NCI-H187 treated with DMSO at 0.1 percent for 48 hours (cell line): ENCODE results near the gene PTX4.

ENCODE experiments used
- DNase-seq: peaks from one replicate; lab custom pipeline; 2025; lab: John Stamatoyannopoulos, UW

Gene PTX4

GRCh38 chr16:1523581-1524245 is 35.0 kb upstream of the PTX4 start:
- DNase-seq, result no peak

GRCh38 chr16:1520461-1520860 is 31.7 kb upstream of the PTX4 start:
- DNase-seq, result no peak

DNA sequence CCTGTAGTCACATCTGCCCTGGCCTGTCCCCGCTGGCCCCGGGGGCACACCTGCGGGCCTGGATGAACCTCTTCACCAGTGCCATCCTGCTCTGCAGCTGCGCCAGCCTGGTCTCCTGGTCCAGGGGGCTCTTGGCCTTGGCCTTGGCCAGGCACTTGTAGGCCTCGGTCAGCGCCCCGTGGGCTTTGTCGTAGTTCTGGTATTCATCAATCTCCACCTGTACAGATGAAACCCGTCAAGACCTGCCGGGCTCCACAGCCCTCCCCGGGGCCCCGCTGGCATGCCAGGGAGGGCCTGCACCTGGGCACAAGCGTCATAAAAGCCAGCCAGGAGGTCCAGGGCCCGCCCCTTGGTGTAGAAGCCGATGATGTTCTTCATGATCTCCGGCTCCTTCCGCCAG is 31.1 kb upstream of the PTX4 start:
- DNase-seq, result no peak

GRCh38 chr16:1518626-1519135 is 29.9 kb upstream of the PTX4 start:
- DNase-seq, result no peak

DNA sequence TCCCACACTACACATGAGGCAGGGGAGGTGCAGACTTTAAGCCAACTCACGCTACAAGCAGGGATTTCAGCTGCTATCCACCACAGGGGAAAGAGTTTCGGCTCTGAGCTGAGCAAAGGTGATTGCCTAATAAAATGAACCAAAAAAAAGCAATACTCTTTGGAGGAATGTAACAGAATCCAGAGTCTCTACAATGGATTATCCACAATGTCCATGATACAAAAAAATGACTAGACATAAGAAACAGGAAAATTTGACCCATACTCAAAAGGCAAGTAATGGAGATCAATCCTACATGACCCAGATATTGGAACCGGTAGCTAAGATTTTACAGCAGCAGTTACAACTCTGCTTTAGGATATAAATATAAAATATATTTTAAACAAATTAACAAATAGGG is 25.8 kb upstream of the PTX4 start:
- DNase-seq, result no peak

DNA sequence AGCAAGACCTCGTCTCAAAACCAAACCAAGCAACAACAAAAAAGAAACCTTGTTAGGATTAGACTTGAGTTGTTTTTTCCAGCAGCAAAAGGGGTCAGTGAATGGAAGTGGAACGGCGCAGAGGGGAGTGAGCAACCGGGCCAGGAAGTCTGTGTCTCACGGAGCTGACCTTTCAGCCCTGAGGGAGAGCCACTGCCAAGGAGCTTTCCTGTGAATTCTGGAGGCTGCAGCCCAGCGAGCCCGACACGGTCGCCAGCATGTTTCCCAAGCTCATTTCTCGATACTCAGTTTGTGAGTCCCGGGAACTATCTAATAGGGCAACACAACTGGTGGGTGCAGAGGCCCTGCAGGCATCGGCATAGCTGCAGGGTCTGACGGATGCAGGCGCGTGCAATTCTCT is 24.0 kb upstream of the PTX4 start:
- DNase-seq, result no peak

- no peak for DNase-seq
These were observed 23.2 kb upstream of the PTX4 start for GRCh38 chr16:1511662-1512569.

- no peak for DNase-seq
These were observed 22.2 kb upstream of the PTX4 start for GRCh38 chr16:1510941-1511351.

GRCh38 chr16:1510272-1510671 is 21.5 kb upstream of the PTX4 start:
- no peak for DNase-seq

DNA sequence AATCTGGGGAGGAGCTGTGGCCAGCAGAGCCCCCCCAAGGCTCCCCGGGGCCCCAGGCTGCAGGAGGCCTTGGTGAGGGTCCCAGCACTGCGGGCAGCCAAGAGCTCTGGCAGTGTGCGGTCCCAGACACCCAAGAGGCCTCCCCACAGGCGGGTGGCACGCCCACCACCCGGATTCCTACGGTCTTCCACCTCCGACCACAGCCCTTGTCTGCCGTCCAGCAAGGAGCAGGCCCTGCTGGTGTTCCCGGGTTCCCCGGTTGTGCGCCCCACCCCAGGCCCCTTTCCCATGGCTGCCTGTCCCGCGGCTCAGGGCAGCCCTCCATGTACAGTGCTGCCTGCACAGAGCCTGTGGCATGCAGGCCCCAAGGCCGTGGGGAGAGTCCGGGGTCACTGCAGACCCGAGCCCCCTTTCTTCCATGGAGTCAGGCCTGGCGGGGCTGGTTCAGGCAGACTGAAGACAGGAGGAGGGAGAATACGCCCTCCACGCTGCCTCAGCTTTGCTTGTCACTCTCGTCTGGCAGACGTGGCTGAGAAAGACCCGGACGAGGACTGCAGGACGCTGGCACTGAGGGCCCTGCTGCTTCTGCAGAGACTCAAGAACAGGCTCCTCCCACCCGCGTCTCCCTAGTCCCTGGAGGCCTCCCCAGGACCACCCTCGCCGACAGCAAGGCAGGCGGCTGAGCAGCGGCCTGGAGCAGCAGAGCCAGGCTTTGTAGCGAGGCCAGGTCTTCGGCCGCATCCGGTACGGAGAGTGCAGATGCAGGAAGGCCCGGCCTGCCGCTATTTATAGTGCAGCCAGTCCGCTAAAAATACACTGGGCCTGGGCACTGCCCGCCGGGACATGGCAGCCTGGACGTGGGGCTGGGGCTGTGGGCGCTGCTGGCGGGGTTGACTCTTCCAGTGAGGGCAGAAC is 20.8 kb upstream of the PTX4 start:
- DNase-seq, result no peak

DNA sequence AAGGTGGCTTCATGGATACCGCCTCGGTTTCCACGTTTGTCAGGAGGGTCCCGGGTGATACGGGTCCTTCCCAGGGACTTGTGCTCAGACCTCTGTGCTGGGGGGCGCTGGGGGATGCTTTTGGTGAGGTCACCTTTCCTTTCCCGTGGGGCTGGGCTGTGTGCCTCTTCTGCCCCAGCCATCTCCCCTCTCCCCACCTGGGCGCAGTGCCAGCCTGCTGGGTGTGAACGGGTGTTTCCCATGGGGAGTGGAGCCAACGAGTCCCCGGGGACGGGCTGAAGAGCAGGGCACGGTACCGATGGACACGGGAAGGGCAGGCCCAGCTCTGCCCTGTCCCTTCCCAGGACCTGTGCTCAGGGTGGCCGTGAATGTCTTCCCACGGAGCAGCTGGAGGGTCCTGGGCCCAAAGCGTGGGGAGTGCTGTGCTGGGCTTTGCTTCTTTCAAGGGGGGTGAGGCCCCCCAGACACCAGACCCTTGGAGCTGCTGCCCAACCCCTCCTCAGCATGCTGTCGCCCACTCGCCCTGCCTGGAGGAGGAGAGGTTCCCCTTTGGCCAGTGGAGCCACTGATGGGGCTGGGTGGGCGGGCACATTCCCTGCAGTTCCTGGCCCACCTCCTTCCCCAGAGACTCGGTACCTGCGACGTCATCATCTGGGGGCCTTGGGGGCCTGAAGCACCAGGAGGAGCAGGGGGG is 19.9 kb upstream of the PTX4 start:
- no peak for DNase-seq

DNA sequence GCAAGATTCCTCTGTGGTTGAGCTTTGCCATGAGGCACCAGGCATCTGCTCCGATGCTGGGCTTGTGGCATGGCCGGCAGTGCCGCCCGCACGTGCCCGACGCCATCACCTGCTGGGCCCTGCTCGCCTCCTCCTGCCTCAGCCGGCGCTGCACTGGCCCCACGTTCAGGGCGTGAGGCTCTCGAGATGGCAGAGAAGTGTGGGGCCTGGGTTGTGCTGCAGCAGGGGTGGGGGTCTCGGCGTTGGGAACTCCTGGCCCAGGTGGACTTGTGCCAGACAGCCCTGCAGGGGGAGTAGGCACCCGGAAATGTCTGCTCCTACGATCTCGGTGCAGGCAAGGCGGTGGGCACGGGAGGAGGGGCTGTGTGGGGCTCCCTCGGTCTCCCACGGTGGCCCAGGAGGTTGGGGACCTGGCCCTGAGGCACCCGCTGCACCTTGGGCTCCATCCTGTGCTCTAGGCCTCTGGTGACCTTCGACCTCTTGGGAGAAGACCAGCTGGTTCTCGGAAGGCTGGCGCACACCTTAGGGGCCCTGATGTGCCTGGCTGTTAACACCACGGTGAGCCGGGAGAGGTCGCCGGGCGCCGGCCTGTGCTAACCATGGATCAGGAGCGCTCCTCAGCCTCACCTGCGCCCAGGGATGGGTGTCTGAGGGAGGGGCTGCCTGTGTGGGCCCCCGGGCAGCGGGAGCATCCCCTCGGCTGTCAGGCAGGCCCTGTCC is 17.9 kb upstream of the PTX4 start:
- DNase-seq, result no peak

GRCh38 chr16:1505912-1506311 is 17.2 kb upstream of the PTX4 start:
- no peak for DNase-seq

- DNase-seq, result no peak
These were observed 16.5 kb upstream of the PTX4 start for GRCh38 chr16:1505073-1505844.

GRCh38 chr16:1503110-1503955 is 14.6 kb upstream of the PTX4 start:
- no peak for DNase-seq

- DNase-seq, result no peak
These were observed 13.6 kb upstream of the PTX4 start for GRCh38 chr16:1502092-1503004.

DNA sequence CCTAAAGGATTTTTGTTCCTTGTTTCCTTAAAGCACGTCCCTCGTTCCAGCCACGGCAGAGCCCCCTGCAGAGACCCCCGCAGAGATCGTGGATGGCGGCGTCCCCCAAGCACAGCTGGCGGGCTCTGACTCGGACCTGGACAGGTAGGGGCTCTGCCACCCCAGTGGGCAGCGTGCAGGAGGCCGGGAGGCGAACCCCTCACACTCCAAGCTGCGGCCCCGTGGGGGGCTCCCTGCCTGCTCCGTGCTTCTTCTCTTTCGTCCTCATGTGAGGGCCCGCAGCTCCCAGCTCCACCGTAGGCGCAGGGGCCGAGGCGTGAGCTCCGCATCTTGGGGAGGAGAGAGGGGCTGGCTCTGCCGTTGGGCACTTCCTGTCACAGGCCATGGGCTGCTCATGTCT is 12.9 kb upstream of the PTX4 start:
- DNase-seq, result no peak
